Astrocyte of the cerebellum (primary cell): ENCODE measurements around the gene WNT3A.
A peak's percentile ranks its signal among the peaks of the same experiment; 100 is the strongest.

ENCODE experiments used
- DNase-seq: peaks from one replicate; pipeline ENCODE4 v3.0.0-alpha.2; 2011; ENCODE audit warnings: low read depth
- H3K4me3 ChIP-seq: 2 replicates; pipeline ENCODE4 v1.5.1; 2011; ENCODE audit warnings: mild to moderate bottlenecking, low read depth, low read length, moderate library complexity
- in situ Hi-C: cut with HindIII; loops from 2 replicates; pipeline ENCODE4 v1.10.0; 2017; ENCODE audit warnings: low sequenced_read_pairs
- TF ChIP-seq, protein P1 (sequence below): IDR thresholded peaks from 2 replicates; pipeline ENCODE4 v1.5.1; 2012; ENCODE audit warnings: low read length, low read depth, moderate library complexity, mild to moderate bottlenecking; ENCODE audit errors: missing control alignments

WNT3A gene

DNA sequence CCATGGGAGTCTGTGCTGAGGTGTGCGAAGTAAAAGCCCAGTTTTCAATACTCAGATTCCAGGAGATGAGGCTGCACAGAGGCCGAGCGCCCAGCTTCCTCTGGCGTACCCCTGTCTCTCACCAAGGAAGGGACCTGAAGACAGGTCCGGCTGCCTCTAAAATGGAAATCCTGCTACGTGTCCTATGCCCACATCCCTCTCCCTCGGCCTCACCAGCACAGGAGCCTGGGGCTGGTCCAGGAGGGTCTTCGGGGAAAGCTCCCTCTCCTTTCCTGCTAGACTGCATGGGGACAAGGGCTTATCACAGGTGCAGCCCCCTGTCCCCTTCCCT lies 101.9 kb downstream of the WNT3A start:
- peak overlapping the region; percentile 84 for H3K4me3 ChIP-seq
- DNase-seq: no peak
- TF ChIP-seq, protein P1, sequence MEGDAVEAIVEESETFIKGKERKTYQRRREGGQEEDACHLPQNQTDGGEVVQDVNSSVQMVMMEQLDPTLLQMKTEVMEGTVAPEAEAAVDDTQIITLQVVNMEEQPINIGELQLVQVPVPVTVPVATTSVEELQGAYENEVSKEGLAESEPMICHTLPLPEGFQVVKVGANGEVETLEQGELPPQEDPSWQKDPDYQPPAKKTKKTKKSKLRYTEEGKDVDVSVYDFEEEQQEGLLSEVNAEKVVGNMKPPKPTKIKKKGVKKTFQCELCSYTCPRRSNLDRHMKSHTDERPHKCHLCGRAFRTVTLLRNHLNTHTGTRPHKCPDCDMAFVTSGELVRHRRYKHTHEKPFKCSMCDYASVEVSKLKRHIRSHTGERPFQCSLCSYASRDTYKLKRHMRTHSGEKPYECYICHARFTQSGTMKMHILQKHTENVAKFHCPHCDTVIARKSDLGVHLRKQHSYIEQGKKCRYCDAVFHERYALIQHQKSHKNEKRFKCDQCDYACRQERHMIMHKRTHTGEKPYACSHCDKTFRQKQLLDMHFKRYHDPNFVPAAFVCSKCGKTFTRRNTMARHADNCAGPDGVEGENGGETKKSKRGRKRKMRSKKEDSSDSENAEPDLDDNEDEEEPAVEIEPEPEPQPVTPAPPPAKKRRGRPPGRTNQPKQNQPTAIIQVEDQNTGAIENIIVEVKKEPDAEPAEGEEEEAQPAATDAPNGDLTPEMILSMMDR: no peak
- in situ Hi-C loops: loop anchor here (5.0 kb wide), 1 partner anchor 104 kb away; no protein-coding TSS in a partner anchor

DNA sequence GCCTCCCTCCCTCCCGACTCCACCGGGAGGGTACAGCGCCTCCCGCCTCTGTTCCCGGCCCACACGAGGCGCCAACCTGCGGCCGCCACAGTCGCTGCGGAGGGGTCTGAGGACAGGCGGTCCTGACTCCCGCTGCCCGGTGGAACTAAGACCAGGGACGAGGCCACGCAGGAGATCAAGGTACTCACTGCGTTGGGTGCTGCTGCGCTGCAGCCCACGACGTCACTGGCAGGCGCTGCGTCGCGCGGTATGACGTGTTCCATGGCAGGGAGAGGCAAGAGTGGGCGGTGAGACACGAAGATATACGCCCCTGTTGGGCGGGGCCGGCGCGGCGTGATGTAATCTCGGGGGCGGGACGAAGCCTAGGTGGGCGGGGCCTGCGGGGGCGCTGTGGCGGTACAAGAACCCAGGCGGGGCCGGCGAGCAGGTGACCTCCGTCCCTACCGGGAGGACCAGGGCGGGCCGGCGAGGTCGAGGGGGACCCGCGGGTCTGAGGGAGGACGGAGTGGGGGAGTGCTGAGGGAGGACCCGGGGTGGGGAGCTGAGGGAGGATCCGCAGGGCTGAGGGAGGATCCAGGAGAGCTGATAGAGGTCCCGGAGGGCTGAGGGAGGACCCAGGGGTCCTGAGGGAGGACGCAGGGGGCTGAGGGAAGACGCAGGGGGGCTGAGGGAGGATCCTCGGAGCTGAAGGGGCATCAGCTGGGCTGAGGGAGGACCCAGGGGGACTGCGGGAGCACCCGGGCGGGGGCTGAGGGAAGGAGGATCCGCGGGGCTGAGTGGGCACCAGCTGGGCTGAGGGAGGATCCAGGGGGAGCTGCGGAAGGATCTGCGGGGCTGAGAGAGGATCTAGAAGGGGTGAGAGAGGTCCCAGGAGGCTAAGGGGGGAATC lies 102.5 kb downstream of the WNT3A start, which contains the start of gene MRPL55:
TSS of gene MRPL55 (minus strand) at position 227 of the 889 bp plus-strand sequence. CDS start 1,039 bp downstream, outside the sequence.
- peak; percentile 87 for DNase-seq
- peak within 1 kb of the TSS; percentile 84 for H3K4me3 ChIP-seq
- in situ Hi-C loops: loop anchor here (5.0 kb wide), 1 partner anchor 103 kb away; no protein-coding TSS in a partner anchor
- TF ChIP-seq, protein P1: no peak

DNA sequence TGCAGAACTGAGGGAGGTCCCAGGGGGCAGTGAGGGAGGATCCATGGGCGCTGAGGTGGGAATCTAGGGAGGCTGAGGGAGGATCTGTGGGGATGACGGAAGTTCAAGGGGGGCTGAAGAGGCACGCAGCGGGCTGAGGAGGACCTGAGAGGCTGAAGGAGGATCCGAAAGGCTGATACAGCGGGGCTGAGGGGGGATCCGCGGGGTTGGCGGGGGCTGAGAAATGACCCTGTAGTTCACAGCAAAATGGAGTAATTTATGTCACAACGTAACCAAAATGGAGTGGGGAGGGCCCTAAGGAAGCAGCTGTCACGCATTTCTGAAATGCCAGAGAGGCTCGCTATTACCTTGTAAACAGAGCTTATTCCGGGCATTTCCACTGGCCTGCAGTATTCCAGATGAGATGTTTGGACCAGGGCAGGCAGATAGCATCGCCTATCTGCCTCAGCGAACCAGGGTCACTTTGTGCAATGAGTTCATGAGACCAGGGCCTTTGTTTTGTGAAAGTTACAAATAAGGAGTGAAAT lies 103.2 kb downstream of the WNT3A start:
- DNase-seq: no peak
- in situ Hi-C loops: loop anchor here (5.0 kb wide), 1 partner anchor 102 kb away; no protein-coding TSS in a partner anchor
- TF ChIP-seq, protein P1: no peak
- peak overlapping the region; percentile 84 for H3K4me3 ChIP-seq

DNA sequence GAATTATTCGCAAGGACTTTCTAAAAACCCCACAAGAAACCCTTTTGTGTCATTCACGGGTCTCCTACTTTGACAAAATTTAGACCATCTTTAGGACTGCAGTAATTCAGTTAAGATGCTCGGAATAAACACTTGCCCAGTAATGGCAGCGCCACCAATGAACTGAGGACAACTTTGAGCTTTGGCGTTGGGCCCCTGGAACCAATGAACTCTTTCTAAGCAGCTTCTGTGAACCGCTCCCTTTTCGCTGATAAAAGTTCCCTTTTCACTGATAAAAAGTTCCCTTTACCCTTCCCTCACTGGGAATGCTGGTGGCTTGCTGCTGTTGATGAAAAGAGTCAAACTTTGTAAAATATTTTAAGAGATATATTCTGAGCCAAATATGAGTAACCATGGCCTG lies 103.8 kb downstream of the WNT3A start:
- in situ Hi-C loops: no loop called here
- DNase-seq: no peak
- TF ChIP-seq, protein P1: no peak
- H3K4me3 ChIP-seq: no peak overlapping the region
